ENCODE data around the gene HMCN1. TPM values are rescaled to one million over a fixed set of nuclear protein-coding genes. Genes with fewer than 3 reads are reported as not detected.

The HMCN1 gene
- polyA plus RNA-seq, 1 experiment: 20.9 TPM

DNA sequence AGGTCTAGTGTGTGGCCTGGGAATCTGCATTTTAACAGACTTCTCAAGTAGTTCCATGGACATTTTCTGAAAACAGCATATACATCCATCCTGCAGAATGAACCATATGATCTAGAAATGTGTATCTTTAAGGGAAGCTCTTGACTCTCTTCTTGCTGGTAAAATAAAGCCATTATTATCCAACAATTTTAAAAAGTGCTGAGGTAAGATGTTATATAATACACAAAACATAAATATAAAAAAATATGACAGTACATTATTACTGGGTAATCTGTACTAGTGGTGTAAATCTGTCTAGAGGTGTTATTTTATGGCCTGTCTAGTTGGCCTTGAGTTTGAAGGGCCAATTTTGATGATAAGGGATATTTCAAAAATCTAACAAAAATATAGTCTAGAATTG lies 201.2 kb downstream of the HMCN1 start:
- H3K27me3 ChIP-seq (ENCODE audit: control insufficient read depth, insufficient read depth, low read length): no peaks in the 10 kb centered on the region
- no peak overlapping the region for H3K4me3 ChIP-seq (ENCODE audit: low read depth, low read length)
- no peak overlapping the region for H3K27ac ChIP-seq (ENCODE audit: low read depth, low read length)
- POLR2A ChIA-PET: no interaction called here
- TF ChIP-seq, protein P1, sequence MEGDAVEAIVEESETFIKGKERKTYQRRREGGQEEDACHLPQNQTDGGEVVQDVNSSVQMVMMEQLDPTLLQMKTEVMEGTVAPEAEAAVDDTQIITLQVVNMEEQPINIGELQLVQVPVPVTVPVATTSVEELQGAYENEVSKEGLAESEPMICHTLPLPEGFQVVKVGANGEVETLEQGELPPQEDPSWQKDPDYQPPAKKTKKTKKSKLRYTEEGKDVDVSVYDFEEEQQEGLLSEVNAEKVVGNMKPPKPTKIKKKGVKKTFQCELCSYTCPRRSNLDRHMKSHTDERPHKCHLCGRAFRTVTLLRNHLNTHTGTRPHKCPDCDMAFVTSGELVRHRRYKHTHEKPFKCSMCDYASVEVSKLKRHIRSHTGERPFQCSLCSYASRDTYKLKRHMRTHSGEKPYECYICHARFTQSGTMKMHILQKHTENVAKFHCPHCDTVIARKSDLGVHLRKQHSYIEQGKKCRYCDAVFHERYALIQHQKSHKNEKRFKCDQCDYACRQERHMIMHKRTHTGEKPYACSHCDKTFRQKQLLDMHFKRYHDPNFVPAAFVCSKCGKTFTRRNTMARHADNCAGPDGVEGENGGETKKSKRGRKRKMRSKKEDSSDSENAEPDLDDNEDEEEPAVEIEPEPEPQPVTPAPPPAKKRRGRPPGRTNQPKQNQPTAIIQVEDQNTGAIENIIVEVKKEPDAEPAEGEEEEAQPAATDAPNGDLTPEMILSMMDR (IDR thresholded peaks at IDR 0.05; ENCODE audit: low read depth, low read length): no peak
- no peak for DNase-seq (ENCODE audit: low read depth, low spot score)
- H3K9me3 ChIP-seq (ENCODE audit: control insufficient read depth, insufficient read depth, low read length): no peaks in the 10 kb centered on the region
- CTCF ChIA-PET: interaction anchor here (1.0 kb wide), 1 partner anchor 440 kb away, joined by 3 read pairs; the partner anchor contains the start of gene TPR

DNA sequence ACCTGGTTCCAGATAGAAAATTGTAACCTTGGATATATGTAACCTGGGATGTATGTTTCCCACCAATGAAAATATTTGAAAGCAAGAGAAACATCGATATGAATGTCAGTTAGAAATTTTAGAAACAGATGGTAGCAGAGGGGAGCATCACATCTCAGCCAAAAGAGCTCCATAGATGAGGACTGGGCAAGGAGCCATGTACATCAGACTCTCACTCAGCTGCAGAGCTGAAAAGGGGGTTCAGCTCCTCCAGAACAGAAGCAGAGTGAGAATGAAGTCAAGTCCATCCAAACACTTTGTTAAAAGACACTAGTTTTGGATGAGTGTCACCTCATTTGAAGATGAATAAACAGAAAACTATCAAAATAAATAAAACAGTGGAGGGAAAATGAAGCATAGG lies 202.4 kb downstream of the HMCN1 start:
- TF ChIP-seq, protein P1 (IDR thresholded peaks at IDR 0.05; ENCODE audit: low read depth, low read length): no peak
- ChIA-PET POLR2A (no interaction called here), CTCF (no interaction called here)
- no peak overlapping the region for H3K27ac ChIP-seq (ENCODE audit: low read depth, low read length)
- no peak for DNase-seq (ENCODE audit: low read depth, low spot score)
- H3K9me3 ChIP-seq (ENCODE audit: control insufficient read depth, insufficient read depth, low read length): no peaks in the 10 kb centered on the region
- H3K27me3 ChIP-seq (ENCODE audit: control insufficient read depth, insufficient read depth, low read length): no peaks in the 10 kb centered on the region
- no peak overlapping the region for H3K4me3 ChIP-seq (ENCODE audit: low read depth, low read length)

DNA sequence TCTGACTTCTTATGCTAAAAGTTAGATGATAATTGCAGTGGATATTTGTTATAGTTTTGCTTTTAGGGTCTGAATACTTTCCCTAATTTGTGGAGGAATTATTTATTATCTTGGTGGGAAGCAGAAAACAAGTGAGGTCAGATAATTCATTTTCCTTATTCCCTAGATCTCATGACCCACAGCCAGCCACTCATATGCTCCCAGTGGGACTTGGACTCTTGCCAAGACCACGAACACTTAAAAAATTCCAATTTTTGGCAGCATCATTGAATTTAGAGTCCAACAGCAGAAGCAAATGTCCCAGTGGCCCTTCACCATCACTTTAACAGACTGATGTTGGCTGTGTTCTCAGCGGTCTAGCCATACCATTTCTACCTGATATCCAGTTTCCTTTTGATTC lies 204.2 kb downstream of the HMCN1 start:
- CTCF ChIA-PET: no interaction called here

DNA sequence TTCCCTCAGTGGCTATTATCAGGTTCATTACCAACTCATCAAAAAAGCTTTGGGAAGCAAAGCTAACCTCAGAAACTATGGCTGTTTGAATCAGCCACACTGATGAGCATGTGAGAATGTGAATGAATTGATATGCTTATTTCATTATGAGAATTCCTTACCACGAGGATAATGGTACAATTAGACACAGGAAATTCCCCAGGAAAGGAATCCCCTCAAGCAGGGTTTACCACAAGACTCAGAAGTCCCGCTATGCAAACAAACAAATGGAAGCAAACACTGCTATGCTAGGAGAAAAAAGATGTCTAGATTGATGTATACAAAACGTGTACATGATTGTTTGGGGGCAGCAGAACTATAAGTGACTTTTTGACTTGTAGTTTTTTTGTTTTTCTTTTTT lies 205.0 kb downstream of the HMCN1 start:
- TF ChIP-seq, protein P1 (IDR thresholded peaks at IDR 0.05; ENCODE audit: low read depth, low read length): no peak
- Histone ChIP-seq H3K27ac (ENCODE audit: low read depth, low read length) (no peak overlapping the region), H3K9me3 (ENCODE audit: control insufficient read depth, insufficient read depth, low read length) (no peaks in the 10 kb centered on the region), H3K27me3 (ENCODE audit: control insufficient read depth, insufficient read depth, low read length) (no peaks in the 10 kb centered on the region), H3K4me3 (ENCODE audit: low read depth, low read length) (no peak overlapping the region)
- DNase-seq (ENCODE audit: low read depth, low spot score): peak; percentile 7
- CTCF ChIA-PET: no interaction called here
- POLR2A ChIA-PET: no interaction called here

More for the DNA sequence above, 204.2 kb downstream of the HMCN1 start:
- DNase-seq (ENCODE audit: low read depth, low spot score): no peak
- POLR2A ChIA-PET: no interaction called here
- TF ChIP-seq, protein P1 (IDR thresholded peaks at IDR 0.05; ENCODE audit: low read depth, low read length): no peak
- Histone ChIP-seq H3K4me3 (ENCODE audit: low read depth, low read length) (no peak overlapping the region), H3K9me3 (ENCODE audit: control insufficient read depth, insufficient read depth, low read length) (no peaks in the 10 kb centered on the region), H3K27ac (ENCODE audit: low read depth, low read length) (no peak overlapping the region), H3K27me3 (ENCODE audit: control insufficient read depth, insufficient read depth, low read length) (no peaks in the 10 kb centered on the region)

DNA sequence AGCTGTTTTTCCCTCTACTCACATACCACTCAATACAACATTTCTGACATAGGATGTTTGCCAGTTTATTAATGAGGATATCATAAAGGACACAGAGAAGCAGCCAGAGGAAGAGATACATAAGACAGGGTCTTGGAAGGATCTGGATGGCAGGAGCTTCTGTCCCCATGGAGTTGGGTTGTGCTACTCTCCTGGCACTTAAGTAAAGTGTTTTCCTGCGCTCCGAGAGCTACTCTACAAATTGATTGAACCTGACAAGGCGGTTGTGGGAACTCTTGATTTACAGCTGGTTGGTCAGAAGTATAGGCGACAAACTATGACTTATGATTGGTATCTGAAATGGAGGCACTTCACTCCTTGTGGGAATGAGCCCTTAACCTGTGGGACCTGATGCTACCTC lies 208.8 kb downstream of the HMCN1 start:
- CTCF ChIA-PET: no interaction called here

More for the DNA sequence above, 208.8 kb downstream of the HMCN1 start:
- H3K9me3 ChIP-seq (ENCODE audit: control insufficient read depth, insufficient read depth, low read length): no peaks in the 10 kb centered on the region
- H3K4me3 ChIP-seq (ENCODE audit: low read depth, low read length): no peak overlapping the region
- DNase-seq (ENCODE audit: low read depth, low spot score): no peak
- POLR2A ChIA-PET: no interaction called here
- TF ChIP-seq, protein P1 (IDR thresholded peaks at IDR 0.05; ENCODE audit: low read depth, low read length): no peak
- no peaks in the 10 kb centered on the region for H3K27me3 ChIP-seq (ENCODE audit: control insufficient read depth, insufficient read depth, low read length)
- H3K27ac ChIP-seq (ENCODE audit: low read depth, low read length): no peak overlapping the region
